GM12891 (cell line): ENCODE measurements around the gene ATP1B1.
A peak's percentile ranks its signal among the peaks of the same experiment; 100 is the strongest.
"Not testable (repeated sequence)": the region's sequence is repeated elsewhere in the genome, so short reads cannot be mapped to it uniquely, and the experiment has no call there.

Source experiments
- DNase-seq: peaks from one replicate; pipeline ENCODE4 v3.0.0; 2011; ENCODE audit warnings: low spot score; ENCODE audit not compliant: insufficient read length
- FAIRE-seq: peaks from 2 replicates; lab custom pipeline; 2011; peaks lifted over from hg19 to GRCh38; lab: Jason Lieb, UNC
- PAX5 ChIP-seq: IDR thresholded peaks from 2 replicates; pipeline ENCODE4 v1.6.1; 2011; ENCODE audit warnings: low read length, moderate library complexity, mild to moderate bottlenecking; ENCODE audit not compliant: insufficient read depth, severe bottlenecking
- POLR2A ChIP-seq: IDR thresholded peaks from 2 replicates; pipeline ENCODE4 v1.6.1; 2011; ENCODE audit warnings: low read depth, low read length, control low read depth
- POLR2AphosphoS5 ChIP-seq: IDR thresholded peaks from 2 replicates; pipeline ENCODE4 v1.6.1; 2011; ENCODE audit warnings: low read depth, low read length, control low read depth
- POU2F2 ChIP-seq: IDR thresholded peaks from 2 replicates; pipeline ENCODE4 v1.6.1; 2011; ENCODE audit warnings: low read depth, mild to moderate bottlenecking, control low read depth, low read length, moderate library complexity
- SPI1 ChIP-seq: IDR thresholded peaks from 2 replicates; pipeline ENCODE4 v1.6.1; 2011; ENCODE audit warnings: low read depth, low read length, control low read depth
- TAF1 ChIP-seq: IDR thresholded peaks from 2 replicates; pipeline ENCODE4 v1.6.1; 2011; ENCODE audit warnings: low read depth, low read length, control low read depth

The ATP1B1 gene

DNA sequence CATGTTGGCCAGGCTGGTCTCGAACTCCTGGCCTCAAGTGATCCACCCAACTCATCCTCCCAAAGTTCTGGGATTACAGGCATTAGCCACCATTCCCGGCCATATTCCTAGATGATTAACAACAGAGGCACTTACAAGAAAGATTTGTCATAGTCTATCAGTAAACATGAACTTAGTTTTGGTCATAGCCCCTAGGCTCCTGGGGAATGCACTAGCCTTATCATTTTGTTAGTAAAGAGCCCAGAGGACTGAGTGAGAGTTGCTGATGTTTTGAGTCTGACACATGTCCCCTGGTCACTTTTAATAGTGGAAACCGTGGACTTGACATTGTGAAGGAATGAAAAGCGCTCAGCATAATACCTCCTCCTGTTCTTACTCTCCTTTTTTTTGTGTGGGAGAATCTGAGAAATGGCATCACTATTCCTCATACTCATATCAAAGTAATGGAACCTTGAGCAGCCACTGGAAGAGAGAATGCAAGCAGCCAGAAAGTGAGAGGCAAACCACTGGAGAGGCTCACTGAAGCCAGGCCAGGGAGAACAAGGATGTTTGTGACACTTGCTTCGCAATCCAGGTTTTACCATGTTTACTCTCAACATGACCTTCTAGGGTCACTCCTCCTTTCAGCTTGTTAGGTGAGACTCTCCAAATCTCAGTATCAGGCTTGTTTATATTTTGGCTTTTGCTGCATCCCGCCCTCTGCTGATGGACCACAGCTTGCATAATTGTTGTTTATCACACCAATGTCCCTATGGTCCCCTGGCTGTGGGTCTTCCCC lies 14.8 kb downstream of the ATP1B1 start:
- no peak for FAIRE-seq
- TF ChIP-seq TAF1 = no peak
- no peak for TF ChIP-seq POLR2A
- TF ChIP-seq SPI1 = no peak
- TF ChIP-seq POLR2AphosphoS5 = no peak
- TF ChIP-seq PAX5 = no peak
- no peak for TF ChIP-seq POU2F2
- no peak for DNase-seq

GRCh38 chr1:169122976-169123375 lies 16.5 kb downstream of the ATP1B1 start:
- TF ChIP-seq TAF1 = no peak
- peak; percentile 88 for TF ChIP-seq SPI1
- FAIRE-seq = peak; percentile 76
- no peak for DNase-seq

DNA sequence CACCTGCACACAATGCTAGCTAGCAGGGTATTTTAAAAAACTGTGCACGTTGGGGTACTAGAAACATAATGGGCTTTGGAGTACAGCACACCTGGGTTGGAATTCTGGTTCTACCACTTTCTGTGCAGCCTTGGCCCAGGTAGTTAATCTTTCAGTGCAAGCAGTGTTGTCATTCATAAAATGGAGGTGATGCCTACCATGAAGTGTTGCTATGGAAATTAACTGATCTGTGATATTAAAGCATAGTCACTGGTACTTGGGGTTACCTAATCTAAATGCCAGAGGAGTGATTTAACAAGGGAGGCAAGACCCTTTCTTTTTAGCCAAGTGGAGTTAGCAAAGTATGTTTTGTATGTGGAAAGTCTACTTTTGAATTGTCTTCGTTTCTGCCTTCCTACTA lies 18.0 kb downstream of the ATP1B1 start:
- DNase-seq (no peak), FAIRE-seq (no peak)
- no peak for TF ChIP-seq POLR2AphosphoS5
- no peak for TF ChIP-seq POLR2A
- TF ChIP-seq PAX5 = no peak
- TF ChIP-seq TAF1 = no peak
- TF ChIP-seq POU2F2 = no peak
- no peak for TF ChIP-seq SPI1

- not testable (repeated sequence) for DNase-seq, FAIRE-seq
These were observed 19.1 kb downstream of the ATP1B1 start for GRCh38 chr1:169125597-169125996.

DNA sequence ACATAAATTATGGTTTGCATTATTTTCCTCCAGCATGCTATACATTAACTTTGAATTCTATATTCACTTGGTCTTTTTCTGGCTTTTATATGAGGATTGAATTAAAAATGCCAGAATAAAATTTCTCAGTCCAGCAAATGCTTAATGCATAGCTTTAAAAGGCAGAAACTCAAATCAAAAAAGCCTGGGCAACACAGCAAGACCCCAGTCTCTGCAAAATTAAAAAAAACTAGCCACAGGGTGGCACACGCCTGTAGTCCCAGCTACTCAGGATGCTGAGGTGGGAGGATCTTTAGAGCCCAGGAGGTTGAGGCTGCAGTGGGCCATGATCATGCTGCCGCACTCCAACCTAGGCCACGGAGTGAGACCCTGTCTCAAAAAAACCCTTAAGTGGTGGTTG lies 19.8 kb downstream of the ATP1B1 start:
- FAIRE-seq (no peak), DNase-seq (no peak)
- TF ChIP-seq POU2F2 (no peak), TAF1 (no peak), POLR2A (no peak), SPI1 (no peak), PAX5 (no peak), POLR2AphosphoS5 (no peak)

GRCh38 chr1:169127305-169127704 lies 20.8 kb downstream of the ATP1B1 start:
- DNase-seq (no peak), FAIRE-seq (no peak)
- TF ChIP-seq POLR2A (no peak), POLR2AphosphoS5 (no peak), POU2F2 (no peak), TAF1 (no peak), PAX5 (no peak), SPI1 (no peak)

DNA sequence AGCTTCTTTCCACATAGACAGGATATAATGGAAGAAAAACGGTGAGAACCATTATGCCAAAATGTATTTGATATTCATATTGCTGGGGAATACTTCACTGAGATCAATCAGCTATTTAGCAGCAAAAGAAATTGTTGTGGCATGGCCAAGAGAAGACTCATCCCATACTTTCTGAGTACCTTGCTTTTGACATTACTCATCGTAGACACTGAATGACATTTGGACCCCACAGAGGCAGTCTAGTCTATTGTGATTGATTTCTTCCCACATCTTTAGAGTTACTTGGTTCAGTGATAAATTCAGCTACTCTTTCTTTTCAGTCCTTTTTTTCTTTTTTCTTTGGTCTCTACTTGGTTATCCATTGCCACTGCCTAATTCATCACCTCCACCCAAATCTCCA lies 22.1 kb downstream of the ATP1B1 start:
- DNase-seq (no peak), FAIRE-seq (no peak)
- TF ChIP-seq TAF1 = no peak
- TF ChIP-seq PAX5 = no peak
- no peak for TF ChIP-seq POLR2A
- no peak for TF ChIP-seq POU2F2
- TF ChIP-seq SPI1 = no peak
- no peak for TF ChIP-seq POLR2AphosphoS5

GRCh38 chr1:169129109-169129784 lies 22.8 kb downstream of the ATP1B1 start:
- FAIRE-seq = no peak
- TF ChIP-seq POLR2AphosphoS5 (no peak), POU2F2 (no peak), PAX5 (no peak), SPI1 (no peak), TAF1 (no peak), POLR2A (no peak)

GRCh38 chr1:169130683-169131082 lies 24.2 kb downstream of the ATP1B1 start:
- no peak for FAIRE-seq
- TF ChIP-seq TAF1 = no peak
- no peak for TF ChIP-seq POU2F2
- TF ChIP-seq PAX5 = no peak
- no peak for TF ChIP-seq POLR2AphosphoS5
- TF ChIP-seq POLR2A = no peak
- no peak for TF ChIP-seq SPI1
- no peak for DNase-seq

More at GRCh38 chr1:169129109-169129784, 22.8 kb downstream of the ATP1B1 start:
- no peak for DNase-seq

DNA sequence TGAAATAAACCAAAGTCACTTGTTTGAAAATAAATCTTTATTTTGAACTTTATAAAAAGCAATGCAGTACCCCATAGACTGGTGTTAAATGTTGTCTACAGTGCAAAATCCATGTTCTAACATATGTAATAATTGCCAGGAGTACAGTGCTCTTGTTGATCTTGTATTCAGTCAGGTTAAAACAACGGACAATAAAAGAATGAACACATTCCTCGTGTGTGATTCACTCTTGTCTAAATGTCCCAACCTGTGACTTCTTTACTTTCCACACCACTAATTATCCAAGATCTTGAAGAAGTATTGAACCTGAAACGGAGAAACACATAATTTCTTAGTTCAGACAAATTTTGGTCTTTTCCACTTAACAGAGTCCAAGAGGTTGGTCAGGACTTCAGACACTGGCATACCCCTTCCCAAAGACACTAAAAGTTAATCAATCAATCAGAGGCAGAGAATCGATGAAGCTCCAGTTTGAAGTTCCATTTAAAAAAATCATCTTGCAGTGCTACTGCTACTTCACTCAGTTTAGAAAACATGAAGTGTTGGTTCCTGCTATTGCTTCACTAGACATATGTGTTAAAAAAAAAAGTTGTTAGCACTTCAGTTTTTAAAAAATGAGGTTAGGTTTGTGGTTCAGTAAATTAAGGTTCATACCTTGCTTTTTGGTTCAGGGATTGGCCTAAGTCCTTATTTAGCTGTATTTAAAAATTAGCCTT lies 26.2 kb downstream of the ATP1B1 start:
- FAIRE-seq (no peak), DNase-seq (no peak)
- TF ChIP-seq POLR2A (no peak), PAX5 (no peak), SPI1 (no peak), TAF1 (no peak)
